ENCODE results near the gene RPS6KA2. TPM values are rescaled to one million over a fixed set of nuclear protein-coding genes. Genes with fewer than 3 reads are reported as not detected.
A peak's percentile ranks its signal among the peaks of the same experiment; 100 is the strongest.

The RPS6KA2 gene
- total RNA-seq, 1 donor from 2014 or later: 33.7 TPM

DNA sequence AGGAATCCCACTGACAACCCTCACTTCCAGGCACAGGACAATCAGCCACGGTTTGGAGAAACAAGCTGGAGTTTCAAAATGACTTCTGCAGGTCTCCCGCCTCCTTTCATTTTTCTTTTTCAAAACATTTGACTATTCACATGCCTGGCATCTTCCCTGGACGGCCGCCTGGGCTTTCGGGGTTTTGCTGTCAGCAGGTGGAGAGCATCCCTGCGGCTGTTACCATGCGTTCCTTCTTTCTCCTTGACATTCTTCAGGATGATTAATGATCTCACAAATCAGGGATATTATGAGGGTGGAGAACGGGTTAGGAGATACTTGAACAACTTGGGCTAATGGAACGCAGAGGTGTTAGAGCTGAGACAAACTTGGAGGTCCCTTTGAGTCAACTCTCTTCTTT is 101.5 kb downstream of the RPS6KA2 start:
- Mint-ChIP-seq H3K27me3 (ENCODE audit: low read depth) (no peaks in the 10 kb centered on the region), H3K4me1 (peaks cover 7% of the 10 kb centered on the region), H3K36me3 (ENCODE audit: low read depth) (peaks cover 33% of the 10 kb centered on the region), H3K4me3 (no peak overlapping the region), H3K27ac (ENCODE audit: unreplicated experiment) (no peak overlapping the region), H3K9me3 (peaks cover 7% of the 10 kb centered on the region)
- TF ChIP-seq, protein P1, sequence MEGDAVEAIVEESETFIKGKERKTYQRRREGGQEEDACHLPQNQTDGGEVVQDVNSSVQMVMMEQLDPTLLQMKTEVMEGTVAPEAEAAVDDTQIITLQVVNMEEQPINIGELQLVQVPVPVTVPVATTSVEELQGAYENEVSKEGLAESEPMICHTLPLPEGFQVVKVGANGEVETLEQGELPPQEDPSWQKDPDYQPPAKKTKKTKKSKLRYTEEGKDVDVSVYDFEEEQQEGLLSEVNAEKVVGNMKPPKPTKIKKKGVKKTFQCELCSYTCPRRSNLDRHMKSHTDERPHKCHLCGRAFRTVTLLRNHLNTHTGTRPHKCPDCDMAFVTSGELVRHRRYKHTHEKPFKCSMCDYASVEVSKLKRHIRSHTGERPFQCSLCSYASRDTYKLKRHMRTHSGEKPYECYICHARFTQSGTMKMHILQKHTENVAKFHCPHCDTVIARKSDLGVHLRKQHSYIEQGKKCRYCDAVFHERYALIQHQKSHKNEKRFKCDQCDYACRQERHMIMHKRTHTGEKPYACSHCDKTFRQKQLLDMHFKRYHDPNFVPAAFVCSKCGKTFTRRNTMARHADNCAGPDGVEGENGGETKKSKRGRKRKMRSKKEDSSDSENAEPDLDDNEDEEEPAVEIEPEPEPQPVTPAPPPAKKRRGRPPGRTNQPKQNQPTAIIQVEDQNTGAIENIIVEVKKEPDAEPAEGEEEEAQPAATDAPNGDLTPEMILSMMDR (conservative IDR thresholded peaks at IDR 0.05): no peak
- no peak for DNase-seq (ENCODE audit: low read depth, low spot score)

DNA sequence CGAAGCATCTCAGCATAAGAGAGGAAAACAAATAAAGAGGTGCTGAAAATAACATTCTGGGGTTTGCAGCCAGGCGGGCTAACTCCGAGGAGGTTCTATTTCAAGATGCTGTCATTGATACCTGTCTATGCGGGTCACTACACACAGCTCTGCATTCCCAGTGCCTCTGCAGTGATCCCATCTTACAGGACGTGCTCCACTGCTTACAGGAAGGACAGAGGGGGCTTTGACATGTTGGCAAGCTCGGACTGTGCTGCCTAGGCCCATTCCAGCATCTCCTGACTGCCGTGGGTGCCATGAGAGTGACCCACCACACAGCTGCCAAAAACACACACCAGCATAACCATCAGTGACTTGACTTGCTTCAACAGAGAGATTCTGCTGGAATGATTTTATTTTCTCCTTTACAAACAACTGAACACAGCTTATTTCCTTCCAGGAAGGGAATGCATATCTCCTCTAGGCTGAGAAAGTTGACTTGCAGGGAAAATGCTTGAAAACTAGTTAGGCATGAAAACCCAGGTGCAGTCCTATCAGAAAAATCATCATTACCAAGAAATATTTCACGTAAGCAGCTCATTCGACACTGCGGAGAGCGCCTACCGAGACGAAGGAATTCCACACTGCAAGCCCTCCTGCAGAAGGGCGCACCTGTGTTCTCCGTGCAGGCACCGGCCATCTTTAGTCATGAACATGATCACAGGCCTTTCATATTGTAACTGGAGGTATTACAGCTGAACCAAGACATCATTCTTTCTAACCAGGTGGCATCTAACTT is 103.1 kb downstream of the RPS6KA2 start:
- Mint-ChIP-seq H3K4me3 (no peak overlapping the region), H3K9me3 (peaks cover 3% of the 10 kb centered on the region), H3K4me1 (peaks cover 7% of the 10 kb centered on the region), H3K27ac (ENCODE audit: unreplicated experiment) (no peak overlapping the region), H3K27me3 (ENCODE audit: low read depth) (no peaks in the 10 kb centered on the region), H3K36me3 (ENCODE audit: low read depth) (peaks cover 26% of the 10 kb centered on the region)
- no peak for DNase-seq (ENCODE audit: low read depth, low spot score)
- TF ChIP-seq, protein P1 (conservative IDR thresholded peaks at IDR 0.05): no peak

DNA sequence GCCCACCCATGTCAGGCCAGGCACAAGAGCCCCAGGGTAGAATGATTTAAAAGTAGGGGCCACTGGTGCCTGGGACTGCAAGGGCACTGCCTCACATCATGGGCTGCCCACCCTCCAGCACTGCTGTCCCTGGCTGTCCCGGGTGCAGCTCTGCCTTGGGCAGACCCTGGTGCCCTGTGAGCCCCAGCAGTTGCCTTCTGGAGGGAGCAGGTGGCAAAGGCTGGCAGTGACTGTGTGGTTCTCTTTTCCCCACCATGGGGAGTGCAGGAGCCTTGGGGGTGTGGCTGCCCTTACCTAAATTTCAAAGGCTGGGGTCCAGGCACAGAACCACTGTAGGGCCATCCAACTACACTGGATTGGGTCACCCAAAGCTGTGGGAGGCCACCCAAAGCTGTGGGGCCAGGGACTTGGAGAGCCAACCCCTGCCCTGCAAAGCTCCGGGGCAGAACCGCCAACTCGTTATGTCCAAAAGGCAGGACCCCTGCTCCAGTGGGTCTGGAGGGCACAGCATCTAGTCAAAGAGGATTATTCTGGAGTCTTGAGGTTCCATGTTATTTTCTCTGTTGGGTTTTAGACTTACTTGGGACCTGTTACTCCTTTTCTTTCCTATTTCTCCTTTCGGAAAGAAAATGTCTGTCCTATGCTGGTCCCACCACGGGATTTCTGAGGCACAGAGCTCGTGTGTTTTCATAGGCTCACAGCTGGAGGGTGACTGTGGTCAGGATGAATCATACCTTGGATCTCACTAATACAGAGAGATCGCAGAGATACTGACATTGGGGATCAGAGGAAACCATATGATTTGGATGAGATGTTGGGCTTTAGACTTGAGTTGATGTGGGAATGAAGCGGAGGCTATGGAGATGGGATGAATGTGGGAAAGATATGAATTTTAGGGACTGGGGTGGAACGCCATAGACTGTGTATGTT is 105.9 kb downstream of the RPS6KA2 start:
- no peak for DNase-seq (ENCODE audit: low read depth, low spot score)
- Mint-ChIP-seq H3K9me3 (peaks cover 3% of the 10 kb centered on the region), H3K4me1 (peaks cover 8% of the 10 kb centered on the region), H3K27me3 (ENCODE audit: low read depth) (no peaks in the 10 kb centered on the region), H3K27ac (ENCODE audit: unreplicated experiment) (no peak overlapping the region), H3K36me3 (ENCODE audit: low read depth) (peaks cover 20% of the 10 kb centered on the region), H3K4me3 (no peak overlapping the region)
- TF ChIP-seq, protein P1 (conservative IDR thresholded peaks at IDR 0.05): no peak

DNA sequence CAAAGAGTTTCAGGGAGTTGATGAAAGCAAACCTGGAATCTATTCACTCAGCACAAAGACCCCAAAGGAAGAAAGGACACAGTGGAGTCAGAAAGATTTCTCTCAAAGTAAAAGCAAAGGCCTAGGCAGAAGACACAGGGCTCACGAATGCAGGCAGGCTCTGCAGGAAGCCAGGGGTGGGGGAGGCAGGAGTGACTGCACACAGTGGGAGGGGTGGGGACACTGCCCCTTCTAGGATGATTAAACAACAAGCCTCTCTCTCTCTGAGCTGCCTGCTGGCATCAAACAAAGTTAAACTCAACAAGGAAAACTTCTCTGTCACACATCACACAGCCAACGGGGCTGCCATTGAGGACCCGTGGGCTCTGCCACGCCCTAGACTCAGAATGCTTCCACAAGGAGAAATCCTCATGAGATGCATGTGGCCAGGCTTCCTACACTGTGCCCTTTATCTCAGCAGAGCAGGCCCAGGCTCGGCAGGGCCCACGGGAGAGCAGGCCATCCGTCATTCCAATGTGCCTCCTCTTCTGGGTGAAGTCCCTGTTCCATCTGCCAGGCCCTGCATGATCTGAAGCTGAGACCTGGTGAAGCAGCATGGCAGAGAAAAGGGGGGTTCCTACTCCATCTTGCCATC is 110.7 kb downstream of the RPS6KA2 start:
- DNase-seq (ENCODE audit: low read depth, low spot score): no peak
- no peak overlapping the region for H3K4me3 Mint-ChIP-seq
- peaks cover 29% of the 10 kb centered on the region for H3K36me3 Mint-ChIP-seq (ENCODE audit: low read depth)
- no peaks in the 10 kb centered on the region for H3K27me3 Mint-ChIP-seq (ENCODE audit: low read depth)
- peaks cover under 1% of the 10 kb centered on the region for H3K9me3 Mint-ChIP-seq
- H3K27ac Mint-ChIP-seq (ENCODE audit: unreplicated experiment): peak overlapping the region; percentile 60
- TF ChIP-seq, protein P1 (conservative IDR thresholded peaks at IDR 0.05): no peak
- H3K4me1 Mint-ChIP-seq: peaks cover 29% of the 10 kb centered on the region

DNA sequence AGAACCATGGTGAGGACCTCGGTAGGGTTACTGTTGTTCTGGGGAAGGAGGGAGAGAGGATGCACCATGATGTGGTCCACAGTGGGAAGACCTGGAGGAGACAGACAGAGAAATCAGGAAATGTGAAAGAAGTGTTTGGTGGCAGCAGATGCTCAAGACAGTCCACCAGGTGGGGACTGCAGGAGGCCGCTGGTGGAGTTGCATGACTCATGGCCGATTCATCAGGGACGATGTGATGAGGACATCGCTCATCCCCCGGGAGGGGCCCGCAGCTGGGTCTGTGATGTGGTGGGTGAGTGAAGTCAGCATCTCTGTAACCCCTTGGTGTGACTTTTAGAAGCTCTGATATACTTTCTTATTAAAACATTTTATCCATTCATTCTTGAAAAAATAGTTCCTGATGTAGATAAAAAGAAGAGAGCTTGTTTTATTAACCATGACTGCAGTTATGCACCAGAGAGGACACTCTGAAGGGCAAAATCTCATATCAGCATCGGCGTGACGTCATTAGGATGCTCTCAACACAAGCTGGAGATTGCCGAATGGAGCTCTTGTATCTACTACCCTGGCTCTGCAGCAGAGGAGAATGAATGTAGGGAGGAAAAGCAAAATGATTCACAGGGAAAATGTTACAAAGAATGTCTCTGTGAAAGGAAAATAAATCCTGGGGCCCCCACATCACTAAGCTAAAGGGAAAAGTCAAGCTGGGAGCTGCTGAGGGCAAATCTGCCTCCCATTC is 111.8 kb downstream of the RPS6KA2 start:
- TF ChIP-seq, protein P1 (conservative IDR thresholded peaks at IDR 0.05): no peak

More for the DNA sequence above, 111.8 kb downstream of the RPS6KA2 start:
- Mint-ChIP-seq H3K4me3 (no peak overlapping the region), H3K27me3 (ENCODE audit: low read depth) (no peaks in the 10 kb centered on the region), H3K36me3 (ENCODE audit: low read depth) (peaks cover 24% of the 10 kb centered on the region), H3K9me3 (no peaks in the 10 kb centered on the region), H3K4me1 (peaks cover 29% of the 10 kb centered on the region), H3K27ac (ENCODE audit: unreplicated experiment) (no peak overlapping the region)
- no peak for DNase-seq (ENCODE audit: low read depth, low spot score)

All from neural crest cell (in vitro differentiated cells).